ENCODE measurements around the gene TPP1.

DNA sequence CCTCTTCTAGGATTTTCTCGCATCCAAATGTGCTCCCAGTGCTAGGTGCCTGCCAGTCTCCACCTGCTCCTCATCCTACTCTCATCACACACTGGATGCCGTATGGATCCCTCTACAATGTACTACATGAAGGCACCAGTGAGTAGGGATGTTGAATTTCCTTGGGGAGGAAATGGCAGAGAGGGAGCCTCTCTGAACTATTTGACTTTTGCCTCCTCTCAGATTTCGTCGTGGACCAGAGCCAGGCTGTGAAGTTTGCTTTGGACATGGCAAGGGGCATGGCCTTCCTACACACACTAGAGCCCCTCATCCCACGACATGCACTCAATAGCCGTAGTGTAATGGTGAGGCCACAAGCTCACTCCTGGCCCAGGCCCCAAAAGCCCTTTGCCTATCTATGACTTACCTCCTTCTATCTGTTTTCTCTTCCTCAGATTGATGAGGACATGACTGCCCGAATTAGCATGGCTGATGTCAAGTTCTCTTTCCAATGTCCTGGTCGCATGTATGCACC lies 9.7 kb downstream of the TPP1 start:
- TF ChIP-seq, protein P1, sequence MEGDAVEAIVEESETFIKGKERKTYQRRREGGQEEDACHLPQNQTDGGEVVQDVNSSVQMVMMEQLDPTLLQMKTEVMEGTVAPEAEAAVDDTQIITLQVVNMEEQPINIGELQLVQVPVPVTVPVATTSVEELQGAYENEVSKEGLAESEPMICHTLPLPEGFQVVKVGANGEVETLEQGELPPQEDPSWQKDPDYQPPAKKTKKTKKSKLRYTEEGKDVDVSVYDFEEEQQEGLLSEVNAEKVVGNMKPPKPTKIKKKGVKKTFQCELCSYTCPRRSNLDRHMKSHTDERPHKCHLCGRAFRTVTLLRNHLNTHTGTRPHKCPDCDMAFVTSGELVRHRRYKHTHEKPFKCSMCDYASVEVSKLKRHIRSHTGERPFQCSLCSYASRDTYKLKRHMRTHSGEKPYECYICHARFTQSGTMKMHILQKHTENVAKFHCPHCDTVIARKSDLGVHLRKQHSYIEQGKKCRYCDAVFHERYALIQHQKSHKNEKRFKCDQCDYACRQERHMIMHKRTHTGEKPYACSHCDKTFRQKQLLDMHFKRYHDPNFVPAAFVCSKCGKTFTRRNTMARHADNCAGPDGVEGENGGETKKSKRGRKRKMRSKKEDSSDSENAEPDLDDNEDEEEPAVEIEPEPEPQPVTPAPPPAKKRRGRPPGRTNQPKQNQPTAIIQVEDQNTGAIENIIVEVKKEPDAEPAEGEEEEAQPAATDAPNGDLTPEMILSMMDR (IDR thresholded peaks at IDR 0.05; ENCODE audit: low read depth, low read length, missing input control): no peak
- TF ChIP-seq SP1 (IDR thresholded peaks at IDR 0.05): no peak
- TF ChIP-seq ATF3 (IDR thresholded peaks at IDR 0.05): no peak
- TF ChIP-seq REST (IDR thresholded peaks at IDR 0.05): no peak
- no peak for TF ChIP-seq TAF1 (conservative IDR thresholded peaks at IDR 0.05)
- no peak for TF ChIP-seq MAX (IDR thresholded peaks at IDR 0.05)
- no peak for TF ChIP-seq RAD21 (IDR thresholded peaks at IDR 0.05)
- TF ChIP-seq YY1 (IDR thresholded peaks at IDR 0.05): no peak
- no peak for TF ChIP-seq HNF4G (IDR thresholded peaks at IDR 0.05)
- no peak for TF ChIP-seq GABPA (IDR thresholded peaks at IDR 0.05 in 1 of 2, conservative IDR thresholded peaks at IDR 0.05 in 1 of 2)

All from liver (tissue), 3 donors.